GM19438 (cell line): ENCODE measurements around the gene MTHFD1.

Source experiments
- ATAC-seq: cut with Tn5 transposase; IDR thresholded peaks from one replicate; pipeline ENCODE4 v1.9.1; 2021; ENCODE audit warnings: low read depth; ENCODE audit not compliant: unreplicated experiment

Gene MTHFD1

DNA sequence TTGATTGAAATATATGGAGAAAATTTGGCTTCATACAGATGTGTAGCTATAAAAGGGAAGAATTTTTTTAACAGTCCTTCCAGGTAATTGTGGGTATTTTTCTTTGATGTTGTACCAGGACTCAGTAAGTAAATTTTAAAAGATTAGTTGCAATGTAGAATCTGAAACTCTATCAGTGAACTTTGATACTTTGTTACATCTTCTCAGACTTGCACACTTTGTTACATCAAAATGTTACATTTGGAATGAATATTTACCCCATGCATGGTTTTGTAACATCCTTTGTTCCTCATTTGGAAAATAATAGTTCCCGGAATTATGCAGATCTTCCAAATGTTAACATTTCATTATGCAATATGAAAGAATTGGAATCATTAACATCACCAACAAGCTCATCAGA, 13.8 kb downstream of the MTHFD1 start:
- no peak for ATAC-seq

DNA sequence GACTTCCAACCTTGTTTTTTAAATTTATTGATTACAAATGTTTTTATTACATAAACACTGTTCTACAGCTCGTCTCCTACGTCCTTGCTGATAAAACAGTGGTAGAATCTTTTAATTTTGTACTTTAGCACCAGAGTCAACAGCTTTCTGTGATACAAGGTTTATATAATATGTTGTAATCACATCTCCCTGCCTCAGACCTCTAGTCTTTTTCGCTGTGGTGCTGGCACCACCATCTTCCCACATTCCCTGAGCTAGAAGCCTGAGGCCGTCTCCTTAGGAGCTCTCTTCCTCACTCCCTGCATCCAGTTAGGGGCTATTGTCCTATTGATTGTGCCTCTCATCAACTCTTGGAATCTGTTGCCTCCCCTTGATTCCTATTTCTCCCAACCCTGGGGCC, 17.1 kb downstream of the MTHFD1 start:
- no peak for ATAC-seq

DNA sequence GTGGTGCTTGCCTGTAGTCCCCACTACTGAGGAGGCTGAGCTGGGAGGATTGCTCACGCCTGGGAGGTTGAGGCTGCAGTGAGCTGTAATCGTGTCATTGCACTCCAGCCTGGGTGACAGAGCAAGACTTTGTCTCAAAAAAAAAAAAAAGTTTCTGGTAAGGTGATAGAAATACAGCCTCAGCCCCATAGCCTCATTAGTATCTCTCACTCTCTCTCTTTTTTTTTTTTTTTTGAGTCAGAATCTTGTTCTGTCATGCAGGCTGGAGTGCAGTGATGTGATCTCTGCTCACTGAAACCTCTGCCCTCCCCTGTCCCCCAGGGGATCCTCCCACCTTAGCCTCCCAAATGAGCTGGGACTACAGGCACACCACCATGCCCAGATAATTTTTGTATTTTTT, 19.2 kb downstream of the MTHFD1 start:
- no peak for ATAC-seq

DNA sequence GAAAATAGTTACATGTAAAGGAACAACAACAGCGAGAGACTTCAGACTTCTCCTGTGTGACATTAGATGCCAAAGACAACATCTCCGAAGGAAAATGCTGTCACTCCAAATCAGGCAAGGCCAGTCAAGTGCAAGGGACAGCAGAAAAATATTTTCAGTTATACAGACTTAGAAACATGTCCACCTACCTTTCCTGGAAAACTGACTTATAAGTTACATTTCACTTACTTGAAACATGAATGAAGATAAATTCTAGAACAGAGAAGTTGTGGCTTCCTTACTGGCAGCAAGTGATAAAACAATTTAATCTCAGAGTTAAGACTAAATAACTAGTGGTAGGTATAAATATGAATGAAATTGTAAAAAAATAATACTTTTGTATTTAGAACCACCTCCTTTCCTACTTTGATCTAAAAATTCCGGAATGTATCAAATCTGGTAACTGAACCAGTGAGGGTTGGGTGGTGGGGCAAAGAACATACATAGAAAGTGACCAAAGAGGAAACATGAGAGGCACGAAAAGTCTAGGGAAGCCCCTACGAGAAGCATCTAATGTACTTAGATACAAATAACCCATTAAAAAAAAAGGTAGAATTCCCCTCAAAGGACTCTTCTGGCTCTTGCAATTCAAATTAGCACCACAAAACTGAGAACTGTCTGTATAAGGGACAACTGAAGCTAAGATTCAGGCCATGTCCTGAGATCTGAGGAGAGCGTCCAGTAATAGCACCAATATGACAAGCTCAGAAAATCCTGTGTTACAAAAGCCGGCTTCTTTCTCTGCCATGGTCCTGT, 21.2 kb downstream of the MTHFD1 start:
- no peak for ATAC-seq

DNA sequence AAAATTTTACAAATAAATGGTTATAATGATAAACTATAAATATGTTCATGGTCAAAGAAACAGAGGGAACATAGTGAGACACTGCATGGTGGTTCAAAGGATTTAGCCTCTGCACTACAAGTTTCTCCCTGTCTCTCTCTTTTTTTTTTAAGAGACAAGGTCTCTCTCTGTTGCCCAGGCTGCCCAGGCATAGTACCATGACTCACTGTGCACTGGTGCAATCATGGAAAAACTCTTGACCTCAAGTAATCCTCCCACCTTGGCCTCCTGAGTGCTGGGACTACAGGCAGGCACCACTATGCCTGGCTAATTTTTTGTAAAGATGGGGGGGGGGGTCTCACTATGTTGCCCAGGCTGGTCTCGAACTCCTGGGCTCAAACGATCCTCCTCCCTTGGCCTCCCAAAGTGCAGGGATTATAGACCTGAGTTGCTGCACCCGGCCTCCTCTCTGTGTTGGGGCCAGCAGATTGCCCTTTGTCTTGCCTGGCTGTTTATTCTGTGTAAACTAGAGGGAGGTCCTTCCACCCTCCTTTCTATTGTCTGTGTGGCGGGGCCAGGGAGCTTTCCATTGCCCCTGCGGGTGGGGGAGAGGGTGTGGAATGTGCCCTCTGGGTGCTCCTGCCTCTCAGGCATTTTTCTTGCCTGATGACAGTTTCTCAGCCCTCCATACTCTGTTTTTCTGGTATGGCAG, 22.1 kb downstream of the MTHFD1 start:
- no peak for ATAC-seq

DNA sequence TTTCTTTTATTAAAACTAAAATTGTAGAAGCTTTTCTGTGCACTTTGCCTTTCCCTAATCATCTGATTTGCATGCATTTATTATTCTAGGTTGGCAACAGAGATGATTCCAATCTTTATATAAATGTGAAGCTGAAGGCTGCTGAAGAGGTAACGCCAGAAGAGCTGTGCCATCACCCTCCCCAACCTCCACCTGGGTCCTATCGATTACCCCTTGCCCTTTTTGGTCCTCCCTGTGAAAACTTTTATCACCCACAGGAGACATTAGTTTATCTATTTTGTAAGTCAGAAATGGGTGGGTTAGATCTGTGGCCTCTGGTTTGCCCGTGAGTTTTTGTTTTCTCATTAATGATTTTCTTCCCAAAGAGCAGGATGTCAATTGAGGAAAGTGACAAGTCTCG, 22.8 kb downstream of the MTHFD1 start:
- ATAC-seq: no peak

DNA sequence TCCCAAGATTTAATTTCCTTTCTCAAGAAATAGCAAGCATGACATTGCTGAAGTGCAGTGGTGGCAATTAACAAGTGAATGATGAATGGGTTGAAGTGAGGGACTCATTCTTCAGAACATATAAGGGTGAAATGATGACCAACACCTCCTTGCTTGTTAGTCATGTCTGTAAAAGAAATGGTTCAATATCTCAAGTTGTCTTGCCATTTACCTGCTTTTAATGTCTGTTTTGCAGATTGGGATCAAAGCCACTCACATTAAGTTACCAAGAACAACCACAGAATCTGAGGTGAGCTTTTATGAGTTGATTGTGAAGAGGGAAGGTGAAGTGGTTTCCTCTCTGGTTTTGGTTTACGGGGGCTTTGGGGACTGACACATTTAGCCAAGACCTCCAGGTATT, 24.1 kb downstream of the MTHFD1 start:
- ATAC-seq: no peak

DNA sequence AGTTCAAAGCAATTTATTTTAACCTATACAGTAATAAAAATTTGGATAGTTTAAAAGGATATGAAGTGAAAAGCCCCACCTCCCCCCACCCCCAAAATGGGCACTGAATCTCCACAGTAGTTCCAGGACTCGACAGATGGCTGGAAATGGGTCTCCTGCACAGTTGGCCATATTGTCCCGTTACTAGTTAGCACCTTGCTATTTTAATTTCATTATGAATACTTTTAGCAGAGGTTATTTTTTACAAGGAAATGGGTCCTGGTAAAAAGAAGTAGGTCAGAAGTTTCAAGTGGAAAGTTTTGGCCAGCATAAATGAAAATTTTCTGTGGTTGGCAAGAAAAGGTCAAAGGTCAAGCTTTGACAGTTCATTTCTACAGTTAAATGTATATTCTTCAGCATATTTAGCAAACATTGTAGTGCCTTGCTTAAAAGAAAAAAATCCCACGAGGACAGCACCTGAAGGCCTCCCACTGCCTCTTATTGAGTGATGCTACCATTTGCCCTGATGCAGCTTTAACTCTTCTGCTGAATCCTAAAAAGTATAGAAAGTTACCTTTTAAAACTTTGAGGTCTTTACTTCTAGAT, 28.3 kb downstream of the MTHFD1 start:
- ATAC-seq: no peak

DNA sequence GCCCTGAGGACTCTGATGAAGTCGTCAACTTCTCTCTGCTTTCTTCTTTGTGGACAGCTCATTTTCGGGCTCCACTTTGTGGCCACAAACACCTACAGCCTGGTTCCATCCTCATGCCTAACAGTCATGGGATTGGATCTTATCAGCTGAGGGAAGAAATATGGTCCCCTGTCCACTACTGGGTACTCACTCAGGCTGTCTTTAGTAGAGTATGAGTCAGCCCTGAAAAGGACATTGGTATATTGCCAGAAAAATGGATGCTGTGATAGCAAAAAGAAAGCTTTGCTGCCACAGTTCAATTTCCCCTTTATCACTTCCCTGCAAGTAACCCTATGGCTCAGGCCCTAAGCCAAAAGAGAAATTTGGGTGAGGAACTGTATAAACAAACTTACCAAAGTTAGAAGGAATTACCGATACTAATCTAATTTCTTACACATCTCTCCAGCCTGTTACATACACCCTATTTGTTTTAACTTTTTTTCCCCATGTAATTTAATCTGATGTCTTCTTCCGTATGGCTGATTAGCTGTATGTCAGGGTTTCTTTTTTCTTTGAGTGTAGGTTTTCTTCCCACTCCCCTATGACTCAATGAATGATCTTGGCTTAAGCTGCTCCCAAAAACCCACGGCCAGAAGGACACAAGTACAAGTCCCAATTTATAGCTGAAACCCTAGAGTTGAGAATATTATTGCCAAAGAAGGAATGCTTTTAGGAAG, 29.1 kb downstream of the MTHFD1 start:
- ATAC-seq: no peak

DNA sequence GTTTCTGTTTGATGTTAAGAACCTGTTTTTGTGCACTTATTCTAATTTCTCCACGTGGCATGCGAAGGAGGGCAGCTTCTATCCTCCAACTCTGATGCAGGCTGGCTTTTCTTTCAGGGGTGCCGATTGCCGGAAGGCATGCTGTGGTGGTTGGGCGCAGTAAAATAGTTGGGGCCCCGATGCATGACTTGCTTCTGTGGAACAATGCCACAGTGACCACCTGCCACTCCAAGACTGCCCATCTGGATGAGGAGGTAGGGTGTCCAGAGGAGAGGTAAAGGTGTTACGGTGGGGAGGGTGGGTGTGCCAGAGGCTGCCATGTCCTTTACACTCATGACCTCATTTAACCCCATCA, 29.6 kb downstream of the MTHFD1 start:
- ATAC-seq: no peak

DNA sequence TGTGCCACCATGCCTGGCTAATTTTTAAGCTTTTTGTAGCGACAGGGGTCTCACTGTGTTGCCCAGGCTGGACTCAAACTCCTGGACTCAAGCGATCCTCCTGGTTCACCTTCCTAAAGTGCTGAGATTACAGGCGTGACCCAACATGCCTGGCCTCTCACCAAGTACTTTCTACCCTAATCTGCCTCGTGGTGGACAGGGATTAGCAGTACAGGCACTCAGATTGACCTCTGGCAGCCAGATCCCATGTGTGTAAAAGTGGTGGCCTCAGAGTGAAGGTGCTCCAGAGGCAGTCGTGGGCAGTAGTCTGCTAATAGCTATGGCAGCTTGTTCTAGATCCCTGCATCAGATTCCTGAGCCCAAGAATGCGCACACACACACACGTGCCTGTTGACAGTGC, 30.9 kb downstream of the MTHFD1 start:
- no peak for ATAC-seq

DNA sequence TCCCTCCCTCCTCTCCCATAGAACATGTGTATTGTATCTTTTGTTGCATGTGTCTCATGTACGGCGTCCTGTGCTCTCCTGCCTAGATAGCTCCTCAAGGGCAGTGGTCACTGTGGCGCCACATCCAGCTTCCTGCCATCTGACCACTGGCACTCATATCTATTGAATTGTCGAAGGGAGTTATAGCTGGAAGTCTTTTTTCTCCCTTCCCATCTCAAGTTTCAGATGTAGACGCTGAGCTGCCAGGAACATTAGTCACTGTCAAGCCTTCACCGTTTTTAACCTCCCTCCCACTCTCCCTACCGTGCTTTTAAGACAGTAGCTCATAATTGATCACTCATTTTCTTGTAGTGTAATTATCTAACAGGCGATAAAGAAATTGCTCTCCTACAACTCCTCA, 33.0 kb downstream of the MTHFD1 start:
- ATAC-seq: no peak

DNA sequence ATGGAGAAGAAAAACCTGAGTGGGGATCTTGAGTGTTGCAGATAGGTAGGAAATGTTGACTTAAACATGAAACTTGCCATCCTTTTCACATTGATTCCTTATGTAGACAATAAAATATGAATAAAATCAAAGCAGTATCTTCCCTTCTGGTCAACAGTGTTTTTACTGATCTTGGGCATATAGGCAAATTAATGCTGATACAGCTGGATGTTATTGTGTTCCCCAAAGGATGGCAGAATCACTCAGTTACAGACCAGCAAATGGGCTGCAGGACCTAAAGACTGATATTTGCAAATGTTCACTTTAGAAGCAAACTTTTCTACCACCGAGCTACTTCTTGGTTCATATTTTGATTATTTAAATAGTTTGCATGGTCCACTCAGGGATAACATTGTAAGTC, 33.9 kb downstream of the MTHFD1 start:
- ATAC-seq: no peak

DNA sequence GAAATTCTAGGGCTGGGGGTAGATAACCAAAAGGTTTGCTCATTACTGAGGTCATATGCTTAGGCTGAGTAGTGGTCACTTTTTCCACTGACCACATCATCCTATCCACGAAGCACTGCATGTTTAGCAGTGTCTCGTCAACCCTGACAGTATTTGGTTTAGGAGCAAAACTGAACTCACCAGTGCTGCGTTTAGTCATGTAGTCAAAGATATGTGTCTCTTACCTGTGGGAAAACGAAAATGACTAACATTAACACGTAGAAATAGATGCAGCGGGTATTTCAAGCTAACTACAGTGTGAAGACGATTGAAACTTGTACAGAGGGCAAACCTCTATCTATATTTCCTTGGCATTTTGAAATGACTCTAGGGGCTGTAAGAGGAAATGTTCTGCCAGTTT, 34.6 kb downstream of the MTHFD1 start:
- no peak for ATAC-seq

DNA sequence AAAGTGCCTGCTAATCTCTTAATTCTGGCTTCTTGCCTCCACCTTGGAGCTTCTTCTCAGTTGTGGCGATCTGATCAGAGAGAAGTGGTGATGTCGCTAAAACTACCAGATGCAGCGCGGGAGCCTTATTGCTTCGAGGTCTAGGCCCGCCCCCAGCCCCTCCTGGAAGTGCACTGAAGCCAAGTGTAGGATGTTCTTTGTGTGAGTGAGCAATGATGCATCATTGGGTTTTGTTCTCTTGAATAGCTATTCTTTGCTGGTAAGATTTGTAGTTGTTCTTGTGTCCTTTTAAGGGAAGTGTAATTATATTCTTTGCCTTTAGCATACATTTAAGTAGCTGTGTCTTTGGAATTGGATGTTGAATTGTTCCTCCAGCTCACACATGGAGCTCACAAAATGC, 35.8 kb downstream of the MTHFD1 start:
- no peak for ATAC-seq

DNA sequence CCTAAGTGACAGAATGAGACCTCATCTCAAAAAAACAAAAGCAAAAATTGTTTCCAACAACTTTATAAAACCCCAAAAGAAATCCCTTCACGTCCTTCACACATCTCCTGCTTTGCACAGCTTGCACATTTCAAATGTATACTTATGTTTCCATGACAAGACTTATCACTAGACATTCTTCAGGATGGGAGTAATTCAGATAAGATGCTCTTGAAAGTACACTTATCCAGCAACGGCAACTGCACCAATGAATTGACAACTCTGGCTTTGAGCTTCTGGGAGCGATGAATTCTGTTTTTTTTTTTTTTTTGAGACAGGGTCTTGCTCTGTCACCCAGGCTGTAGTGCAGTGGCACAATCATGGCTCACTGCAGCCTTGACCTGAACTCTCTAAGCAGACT, 46.4 kb downstream of the MTHFD1 start:
- no peak for ATAC-seq

DNA sequence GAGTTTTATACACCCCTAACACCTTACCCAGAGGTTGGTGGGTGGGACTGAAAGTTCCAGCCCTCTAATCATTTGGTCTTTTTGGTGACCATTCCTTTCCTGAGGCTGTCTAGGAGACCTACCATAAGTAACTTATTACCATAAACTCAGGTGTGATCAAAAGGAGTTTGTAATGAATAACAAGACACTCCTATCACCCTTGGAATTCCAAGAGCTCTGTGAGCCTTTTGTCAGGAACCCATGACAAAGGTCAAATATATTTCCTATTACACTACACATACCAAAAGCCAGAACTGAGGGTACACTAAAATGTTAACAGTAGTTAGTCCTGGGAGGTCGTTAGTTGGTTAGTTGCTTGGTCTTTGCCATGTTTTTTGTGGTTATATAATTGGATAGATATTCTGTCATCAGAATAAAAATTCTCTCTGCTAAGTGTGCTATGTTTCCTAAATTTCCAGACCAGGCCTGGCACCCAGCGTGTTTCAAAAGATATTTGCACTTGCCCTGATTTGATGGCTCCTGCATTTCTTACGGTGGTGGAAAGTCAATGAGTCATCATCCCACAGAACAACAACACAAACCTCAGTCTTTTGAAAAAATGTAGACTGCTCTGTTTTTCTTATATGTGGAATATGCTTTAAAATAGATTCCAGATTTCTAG, 50.2 kb downstream of the MTHFD1 start:
- no peak for ATAC-seq

DNA sequence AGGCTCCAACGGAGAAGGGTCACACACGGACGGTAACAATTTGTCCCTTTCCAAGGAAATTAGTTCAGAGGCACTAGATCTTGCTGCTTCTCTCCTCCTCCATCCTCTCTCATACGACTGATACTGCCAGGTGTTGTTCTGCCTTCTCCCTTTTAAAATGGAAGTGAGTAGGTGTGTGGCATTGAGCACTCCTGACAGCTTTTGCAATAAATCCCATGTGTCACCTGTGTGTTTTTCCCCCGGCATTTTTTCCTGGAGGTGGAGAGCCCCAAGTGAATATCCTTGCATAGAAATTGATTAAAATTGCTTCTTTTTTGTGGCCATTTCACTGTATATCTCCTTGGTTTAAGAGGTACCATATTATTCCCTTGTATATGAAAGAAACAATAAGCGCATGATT, 51.0 kb downstream of the MTHFD1 start:
- ATAC-seq: no peak

DNA sequence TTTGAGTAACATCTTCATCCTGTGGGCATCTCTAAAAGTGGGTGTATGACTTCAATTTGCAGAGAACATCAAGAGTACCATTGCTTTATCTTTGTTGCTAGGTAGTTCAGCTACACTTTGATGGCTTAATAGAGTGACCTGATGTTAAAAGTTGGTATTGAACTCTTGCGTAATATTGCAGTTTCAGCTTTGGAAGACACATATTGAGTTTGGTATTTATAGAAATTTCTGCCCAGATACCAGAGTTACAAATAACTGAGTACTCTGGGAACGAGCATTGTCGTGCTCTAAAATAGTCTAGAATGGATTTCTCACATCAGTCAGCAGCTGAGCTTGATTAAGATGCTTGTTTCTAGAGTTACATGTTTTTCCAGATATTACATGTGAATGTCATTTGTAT, 52.3 kb downstream of the MTHFD1 start:
- no peak for ATAC-seq

DNA sequence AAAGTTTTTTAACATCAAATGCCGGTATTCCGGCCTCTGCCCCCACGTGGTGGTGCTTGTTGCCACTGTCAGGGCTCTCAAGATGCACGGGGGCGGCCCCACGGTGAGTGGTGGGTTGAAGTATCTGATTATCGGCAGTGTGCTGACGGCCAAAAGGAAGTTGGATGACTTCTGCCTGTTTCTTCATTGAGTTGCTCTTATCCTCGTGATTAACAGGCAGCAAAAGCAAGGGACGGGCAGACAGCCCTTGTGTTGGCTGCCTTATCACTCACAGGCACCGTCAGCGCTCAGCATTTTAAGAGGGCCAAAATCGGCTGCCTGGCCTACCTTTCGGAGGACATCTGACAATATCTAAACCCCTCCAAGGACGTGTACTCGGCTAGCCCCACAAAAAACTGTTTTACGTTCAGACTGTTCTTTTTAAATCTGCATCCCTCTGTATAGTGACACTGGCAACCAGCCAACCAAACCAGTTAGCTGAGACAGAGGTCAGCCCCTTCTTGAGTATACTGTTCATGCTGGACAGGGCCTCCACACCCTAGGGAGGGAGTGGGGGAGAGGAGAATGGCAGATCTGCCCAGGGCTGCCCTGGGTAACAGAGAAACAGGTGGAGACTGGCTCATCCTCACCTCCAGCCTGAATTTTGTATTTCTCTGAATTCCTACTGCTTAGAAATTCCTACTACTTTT, 54.3 kb downstream of the MTHFD1 start:
- ATAC-seq: no peak
